ENCODE data around the gene USF3.

- TF ChIP-seq EZH2 (IDR thresholded peaks at IDR 0.05) (no peak), POLR2AphosphoS5 (IDR thresholded peaks at IDR 0.05; ENCODE audit: borderline replicate concordance, low read depth, low read length) (no peak), FOXP2 (optimal IDR thresholded peaks at IDR 0.05; ENCODE audit: control extremely low read depth, extremely low read length, insufficient read depth) (no peak)
Observed at GRCh38 chr3:113638910-113639309, 57.5 kb downstream of the USF3 start.

Data from SK-N-MC (cell line).